GM19467 (cell line): ENCODE results near the gene CDC42.
A peak's percentile ranks its signal among the peaks of the same experiment; 100 is the strongest.
"Not testable (repeated sequence)": the region's sequence is repeated elsewhere in the genome, so short reads cannot be mapped to it uniquely, and the experiment has no call there.

Source experiments
- ATAC-seq: cut with Tn5 transposase; IDR thresholded peaks from one replicate; pipeline ENCODE4 v1.9.1; 2021; ENCODE audit warnings: mild to moderate bottlenecking, moderate library complexity; ENCODE audit not compliant: unreplicated experiment

Gene CDC42

DNA sequence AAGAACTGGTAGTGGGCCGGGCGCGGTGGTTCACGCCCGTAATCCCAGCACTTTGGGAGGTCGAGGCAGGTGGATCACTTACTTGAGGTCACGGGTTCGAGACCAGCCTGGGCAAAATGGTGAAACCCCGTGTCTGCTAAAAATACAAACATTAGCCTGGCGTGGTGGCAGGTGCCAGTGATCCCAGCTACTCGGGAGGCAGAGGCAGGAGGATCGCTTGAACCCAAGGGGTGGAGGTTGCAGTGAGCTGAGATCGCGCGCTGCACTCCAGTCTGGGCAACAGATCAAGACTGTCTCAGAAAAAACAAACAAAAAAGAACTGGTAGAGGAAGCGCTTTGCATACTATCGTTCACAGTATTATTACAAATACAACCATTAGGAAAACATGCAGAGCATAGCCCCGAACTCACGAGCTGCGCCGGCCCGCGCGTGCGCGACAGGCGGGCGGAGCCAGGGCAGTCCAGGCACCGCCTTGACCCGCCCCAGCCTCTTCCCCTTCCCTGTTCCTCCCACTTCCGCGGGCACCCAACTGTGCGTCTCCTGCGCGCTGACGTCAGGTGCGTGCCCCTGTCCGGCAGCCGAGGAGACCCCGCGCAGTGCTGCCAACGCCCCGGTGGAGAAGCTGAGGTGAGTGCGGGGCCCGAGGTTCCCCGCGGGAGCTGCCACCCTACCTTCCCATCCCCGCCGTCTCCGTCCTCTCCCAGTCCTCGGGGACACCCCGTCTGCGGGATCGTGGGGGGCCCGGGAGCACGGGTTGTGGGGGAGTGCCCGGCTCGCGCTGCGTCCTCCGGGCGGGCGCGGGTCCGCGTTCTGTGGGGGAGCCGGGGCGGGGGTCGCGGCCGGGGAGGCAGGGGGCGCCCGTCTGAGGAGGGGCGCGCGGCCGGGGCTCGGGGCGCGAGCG is at the start of gene CDC42:
Gene CDC42, plus strand, starts transcription at position 595 of the 902 bp plus-strand sequence. CDS start 25,770 bp downstream, outside the sequence.
- ATAC-seq = peak; percentile 84

DNA sequence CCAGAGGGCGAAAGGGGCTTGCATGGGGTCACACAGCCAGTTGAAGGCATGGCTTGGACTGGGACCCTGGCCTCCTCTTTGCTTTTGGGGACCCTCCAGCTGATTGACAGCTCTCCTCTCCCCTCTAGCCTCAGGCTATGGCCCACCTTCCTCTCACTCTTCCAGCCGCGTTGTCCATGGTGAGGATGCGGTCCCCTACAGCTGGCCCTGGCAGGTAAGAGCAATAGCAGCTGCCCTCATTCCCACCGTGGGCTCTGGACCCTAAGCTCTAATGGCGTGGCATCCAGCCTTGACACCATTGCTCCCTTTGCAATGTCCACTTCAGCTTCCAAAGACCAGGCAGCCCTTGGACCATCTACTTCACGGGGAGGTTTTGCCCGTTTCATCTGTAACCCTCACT is 49.6 kb upstream of the CDC42 start:
- not testable (repeated sequence) for ATAC-seq

DNA sequence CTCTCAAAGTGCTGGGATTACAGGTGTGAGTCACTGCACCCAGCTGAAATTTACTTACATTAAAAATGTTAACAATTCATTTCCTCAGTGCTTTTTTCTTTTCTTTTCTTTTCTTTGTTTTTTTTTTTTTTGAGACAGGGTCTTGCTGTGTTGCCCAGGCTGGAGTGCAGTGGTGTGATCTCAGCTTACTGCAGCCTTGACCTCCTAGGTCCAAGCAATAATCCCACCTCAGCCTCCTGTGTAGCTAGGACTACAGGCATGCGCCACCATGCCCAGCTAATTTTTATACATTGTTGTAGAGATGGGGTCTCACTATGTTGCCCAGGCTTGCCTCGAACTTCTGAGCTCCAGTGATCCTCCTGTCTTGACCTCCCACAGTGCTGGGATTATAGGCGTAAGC is 48.5 kb upstream of the CDC42 start:
- not testable (repeated sequence) for ATAC-seq

DNA sequence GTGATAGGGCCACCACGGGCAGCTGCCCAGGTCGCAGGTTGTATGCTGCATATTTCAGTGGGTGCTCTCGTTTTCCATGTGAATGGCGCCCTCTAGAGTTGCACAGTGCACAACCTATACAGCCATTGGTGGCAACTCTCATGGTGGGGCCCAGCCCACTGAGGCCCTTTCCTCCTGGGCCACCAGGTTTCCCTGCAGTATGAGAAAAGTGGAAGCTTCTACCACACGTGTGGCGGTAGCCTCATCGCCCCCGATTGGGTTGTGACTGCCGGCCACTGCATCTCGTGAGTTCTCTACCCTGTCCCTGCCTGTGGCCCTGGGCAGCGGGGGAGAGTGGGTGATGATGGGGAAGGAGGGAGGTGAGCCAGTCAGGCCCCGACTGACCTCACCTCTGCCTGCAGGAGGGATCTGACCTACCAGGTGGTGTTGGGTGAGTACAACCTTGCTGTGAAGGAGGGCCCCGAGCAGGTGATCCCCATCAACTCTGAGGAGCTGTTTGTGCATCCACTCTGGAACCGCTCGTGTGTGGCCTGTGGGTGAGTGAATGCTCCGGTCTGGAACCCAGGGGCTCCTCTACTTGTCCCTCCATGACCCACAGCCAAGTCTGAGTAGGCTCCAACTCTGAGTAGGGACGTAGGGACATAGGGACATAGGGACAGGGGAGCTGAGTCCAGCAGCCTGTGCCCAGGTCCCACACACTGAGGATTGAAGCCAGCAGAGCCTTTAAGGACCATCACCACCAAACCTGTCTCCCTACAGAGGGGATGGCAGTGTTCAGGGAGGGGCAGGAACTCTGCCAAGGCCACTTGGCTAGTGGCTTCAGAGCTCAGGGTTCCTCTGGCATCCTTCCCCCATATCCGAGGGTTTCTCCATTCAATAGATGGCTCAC is 47.0 kb upstream of the CDC42 start:
- not testable (repeated sequence) for ATAC-seq

DNA sequence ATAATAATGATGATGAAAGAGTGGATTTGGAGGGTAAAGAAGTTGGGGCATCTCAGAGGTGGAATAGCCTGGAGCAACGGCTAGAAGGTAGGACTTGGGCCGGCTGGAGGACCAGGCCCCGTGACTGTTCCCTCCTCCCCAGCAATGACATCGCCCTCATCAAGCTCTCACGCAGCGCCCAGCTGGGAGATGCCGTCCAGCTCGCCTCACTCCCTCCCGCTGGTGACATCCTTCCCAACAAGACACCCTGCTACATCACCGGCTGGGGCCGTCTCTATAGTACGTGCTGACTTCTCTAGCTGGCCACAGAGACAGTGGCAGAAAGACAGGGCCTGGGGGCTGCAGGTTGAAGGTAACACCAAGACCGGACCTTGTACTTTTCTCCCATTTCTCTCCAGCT is 45.8 kb upstream of the CDC42 start:
- not testable (repeated sequence) for ATAC-seq

DNA sequence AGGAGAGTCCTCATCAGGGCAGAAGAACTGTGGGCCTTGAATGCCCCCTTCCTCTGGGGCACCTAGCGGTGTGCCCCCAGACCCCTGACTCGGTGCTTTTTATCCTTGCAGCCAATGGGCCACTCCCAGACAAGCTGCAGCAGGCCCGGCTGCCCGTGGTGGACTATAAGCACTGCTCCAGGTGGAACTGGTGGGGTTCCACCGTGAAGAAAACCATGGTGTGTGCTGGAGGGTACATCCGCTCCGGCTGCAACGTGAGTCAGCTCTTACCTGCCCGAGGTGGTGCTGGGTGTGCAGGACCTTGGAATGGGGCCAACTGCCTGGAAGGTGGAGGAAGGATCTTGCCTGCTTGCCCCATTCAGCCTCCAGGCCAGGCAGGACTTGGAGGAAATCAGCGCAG is 45.2 kb upstream of the CDC42 start:
- ATAC-seq = not testable (repeated sequence)

DNA sequence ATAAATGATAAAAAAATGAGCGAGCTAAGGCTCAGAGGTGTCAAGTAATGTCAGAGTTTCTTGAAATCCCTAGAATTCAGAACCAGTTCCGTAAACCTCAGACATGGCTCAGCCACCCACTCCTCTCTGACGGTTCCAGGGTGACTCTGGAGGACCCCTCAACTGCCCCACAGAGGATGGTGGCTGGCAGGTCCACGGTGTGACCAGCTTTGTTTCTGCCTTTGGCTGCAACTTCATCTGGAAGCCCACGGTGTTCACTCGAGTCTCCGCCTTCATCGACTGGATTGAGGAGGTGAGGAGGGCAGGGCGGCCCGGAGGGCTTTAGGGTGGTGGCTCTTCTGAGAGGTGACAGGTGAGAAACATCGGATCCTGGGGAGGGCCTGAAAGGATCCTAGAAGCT is 42.9 kb upstream of the CDC42 start:
- not testable (repeated sequence) for ATAC-seq

DNA sequence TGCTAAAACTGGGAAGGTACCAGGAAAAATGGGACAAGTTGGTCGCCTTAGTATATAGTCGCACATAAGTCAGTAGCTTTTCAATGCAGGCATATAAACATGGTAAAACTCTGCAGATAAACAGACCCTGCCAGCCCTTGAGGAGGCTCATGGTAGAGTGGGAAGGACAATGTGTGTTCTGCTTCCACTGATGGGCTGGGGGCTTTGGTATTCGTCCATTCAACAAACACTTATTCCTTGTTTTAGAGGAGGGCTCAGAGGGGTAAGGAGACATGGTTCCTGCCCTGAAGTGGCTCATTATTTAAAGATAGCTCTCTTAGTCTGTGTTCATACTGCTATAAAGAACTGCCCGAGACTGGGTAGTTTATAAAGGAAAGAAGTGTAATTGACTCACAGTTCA is 39.8 kb upstream of the CDC42 start:
- not testable (repeated sequence) for ATAC-seq

DNA sequence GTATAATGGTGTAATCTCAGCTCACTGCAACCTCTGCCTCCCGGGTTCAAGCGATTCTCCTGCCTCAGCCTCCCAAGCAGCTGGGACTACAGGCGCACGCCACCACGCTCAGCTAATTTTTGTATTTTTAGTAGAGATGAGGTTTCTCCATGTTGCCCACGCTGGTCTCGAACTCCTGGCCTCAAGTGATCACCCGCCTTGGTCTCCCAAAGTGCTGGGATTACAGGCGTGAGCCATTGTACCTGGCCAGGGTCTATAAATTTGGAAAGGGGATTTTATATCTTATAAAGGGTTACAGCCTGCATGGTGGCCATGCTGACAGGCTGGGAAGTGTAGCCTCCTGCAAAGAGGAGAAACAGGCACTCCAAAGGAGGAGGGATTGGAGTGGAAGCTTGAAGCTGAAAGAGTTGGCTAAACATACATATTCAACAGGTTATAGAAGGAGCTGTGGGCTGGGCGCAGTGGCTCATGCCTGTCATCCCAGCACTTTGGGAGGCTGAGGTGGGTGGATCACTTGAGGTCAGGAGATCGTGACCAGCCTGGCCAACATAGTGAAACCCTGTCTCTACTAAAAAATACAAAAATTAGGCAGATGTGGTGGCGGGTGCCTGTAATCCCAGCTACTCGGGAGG is 37.8 kb upstream of the CDC42 start:
- not testable (repeated sequence) for ATAC-seq

DNA sequence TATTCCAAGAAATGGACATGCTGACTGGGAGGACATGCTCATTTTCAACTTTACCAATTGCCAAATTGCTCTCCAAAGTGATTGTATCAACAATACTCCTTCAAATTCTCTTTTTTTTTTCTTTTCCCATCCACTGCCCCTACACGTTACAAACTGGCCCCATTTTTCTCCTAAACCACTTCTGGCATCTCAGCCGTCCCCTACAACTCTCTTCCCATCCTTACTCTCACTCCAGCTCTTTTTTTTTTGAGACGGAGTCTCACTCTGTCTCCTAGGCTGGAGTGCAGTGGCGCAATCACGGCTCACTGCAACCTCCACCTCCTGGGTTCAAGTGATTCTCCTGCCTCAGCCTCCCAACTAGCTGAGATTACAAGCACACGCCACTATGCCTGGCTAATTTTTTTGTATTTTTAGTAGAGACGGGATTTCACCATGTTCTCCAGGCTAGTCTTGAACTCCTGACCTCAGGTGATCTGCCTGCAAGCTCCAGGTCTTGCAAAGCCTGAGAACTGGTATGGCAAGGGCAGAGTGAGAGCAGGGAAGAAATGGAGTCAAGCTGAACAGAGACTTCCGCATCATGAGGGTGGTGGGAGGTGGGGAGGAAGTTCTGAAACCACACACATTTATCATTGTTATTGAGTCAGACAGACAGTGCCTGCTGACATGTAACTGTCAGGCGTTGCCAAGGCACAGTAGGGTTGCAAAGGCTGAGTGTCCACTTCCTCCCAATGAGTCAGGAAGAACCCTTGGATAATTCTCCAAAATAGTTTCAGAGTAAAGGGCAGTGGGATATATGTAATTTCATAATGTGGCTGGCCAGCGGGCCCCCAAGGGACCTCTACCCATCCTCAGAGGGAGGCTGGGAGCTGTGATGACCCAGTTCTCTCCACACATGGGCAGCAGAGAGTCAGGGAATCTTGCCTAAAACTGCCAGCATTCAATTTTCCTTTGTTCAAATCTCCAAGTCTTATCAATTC is 33.6 kb upstream of the CDC42 start:
- no peak for ATAC-seq

DNA sequence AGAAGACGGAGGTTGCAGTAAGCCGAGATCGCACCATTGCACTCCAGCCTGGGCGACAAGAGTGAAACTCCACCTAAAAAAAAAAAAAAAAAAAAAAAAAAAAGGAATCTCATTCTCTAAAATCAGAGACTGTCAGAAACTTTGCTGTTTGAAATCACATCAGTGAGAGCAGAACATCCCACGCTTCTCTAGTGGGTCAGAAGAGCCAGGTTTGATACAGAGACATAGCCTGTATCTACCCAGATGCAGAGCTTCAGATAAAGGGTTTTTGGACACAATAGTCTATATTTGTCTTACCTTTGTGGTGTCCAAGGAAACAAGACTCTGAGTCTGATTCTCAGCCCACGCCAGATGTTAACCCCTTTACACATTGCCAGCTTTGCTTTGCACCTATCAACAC is 31.4 kb upstream of the CDC42 start:
- no peak for ATAC-seq

DNA sequence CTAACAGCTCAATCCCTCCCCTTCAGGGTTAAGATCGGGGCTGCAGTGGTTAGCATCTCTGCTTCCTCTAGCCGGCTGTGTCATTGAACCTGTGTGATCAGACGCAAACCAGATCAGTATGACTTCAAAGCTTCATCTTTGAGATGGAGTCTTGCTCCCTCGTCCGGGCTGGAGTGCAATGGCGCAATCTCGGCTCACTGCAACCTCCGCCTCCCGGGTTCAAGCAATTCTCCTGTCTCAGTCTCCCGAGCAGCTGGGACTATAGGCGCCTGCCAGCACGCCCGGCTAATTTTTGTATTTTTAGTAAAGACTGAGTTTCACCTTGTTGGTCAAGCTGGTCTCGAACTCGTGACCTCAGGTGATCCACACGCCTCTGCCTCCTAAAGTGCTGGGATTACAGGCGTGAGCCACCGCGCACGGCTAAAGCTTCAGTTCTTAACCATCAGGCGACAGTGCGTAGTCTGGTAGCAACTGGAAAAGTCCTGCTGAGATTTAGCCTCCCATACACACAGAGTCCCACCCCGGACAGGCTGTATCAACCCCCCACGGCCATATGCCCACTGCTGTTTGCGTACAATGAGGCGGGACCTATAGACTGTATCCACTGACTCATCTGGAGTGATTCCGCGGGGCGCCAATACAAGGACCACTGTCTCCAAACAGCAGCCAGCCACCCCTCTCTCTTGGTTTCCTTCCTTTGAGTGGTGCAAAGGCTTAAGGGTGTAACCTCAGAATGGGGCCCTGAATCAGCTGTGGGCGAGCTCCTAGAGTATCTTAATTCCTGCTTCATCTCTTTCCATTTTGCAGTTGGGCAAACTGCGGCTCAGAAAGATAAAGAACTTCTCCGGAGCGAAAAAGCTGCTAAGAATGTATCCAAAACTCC is 27.8 kb upstream of the CDC42 start:
- ATAC-seq = peak; percentile 24

DNA sequence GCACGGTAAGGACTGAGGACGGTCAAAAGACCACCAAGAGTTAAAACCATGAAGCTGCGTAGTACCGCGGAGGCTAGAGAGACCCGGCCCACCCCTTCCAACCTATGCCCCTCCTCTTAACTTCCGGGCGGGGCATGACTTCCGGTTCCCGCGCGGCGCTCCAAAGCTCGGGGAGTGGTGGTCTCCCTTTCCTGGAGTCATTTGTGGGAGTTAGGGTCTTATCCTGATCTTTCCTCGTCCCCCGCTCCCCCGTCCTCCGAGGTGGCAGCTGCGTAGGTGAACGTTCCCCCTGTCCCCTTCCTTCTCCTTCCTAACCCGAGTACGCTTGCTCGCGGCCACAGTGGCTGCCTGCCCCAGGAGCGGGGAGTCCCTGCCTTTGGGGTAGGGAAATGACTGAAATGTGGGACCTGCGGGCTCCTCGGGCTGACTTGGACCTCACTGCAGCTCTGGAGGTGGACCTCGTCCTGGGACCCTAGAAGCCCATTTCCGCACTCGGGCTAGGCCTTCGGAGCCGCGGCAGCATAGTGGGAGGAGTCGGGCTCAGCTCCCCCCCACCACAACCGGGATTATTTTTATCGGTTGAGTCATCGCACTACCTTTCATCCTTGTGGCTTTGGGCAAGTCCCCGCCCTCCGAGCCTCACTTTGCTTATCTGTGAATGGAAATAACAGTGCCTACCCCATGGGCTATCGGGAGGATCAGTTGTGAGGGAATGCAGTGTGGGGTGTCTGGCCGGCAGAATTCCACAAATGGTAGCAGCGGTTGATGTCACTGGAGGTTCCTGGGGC is 26.9 kb upstream of the CDC42 start:
- peak; percentile 69 for ATAC-seq

DNA sequence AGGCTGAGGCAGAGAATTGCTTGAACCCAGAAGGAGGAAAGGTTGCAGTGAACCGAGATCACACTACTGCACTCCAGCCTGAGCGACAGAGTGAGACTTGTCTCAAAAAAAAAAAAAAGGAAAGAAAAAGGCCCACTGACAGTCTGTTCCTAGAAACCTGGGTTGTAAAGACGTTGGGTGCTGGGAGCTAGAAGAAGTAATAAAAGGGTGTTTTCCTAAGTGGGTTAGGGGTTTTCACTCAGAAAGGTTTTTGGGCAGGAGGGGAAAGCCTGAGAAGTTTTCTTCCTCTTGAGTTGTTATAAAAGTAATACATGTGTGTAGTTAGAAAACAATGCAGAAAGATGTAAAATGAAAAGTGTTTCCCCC is 25.6 kb upstream of the CDC42 start:
- ATAC-seq = no peak

DNA sequence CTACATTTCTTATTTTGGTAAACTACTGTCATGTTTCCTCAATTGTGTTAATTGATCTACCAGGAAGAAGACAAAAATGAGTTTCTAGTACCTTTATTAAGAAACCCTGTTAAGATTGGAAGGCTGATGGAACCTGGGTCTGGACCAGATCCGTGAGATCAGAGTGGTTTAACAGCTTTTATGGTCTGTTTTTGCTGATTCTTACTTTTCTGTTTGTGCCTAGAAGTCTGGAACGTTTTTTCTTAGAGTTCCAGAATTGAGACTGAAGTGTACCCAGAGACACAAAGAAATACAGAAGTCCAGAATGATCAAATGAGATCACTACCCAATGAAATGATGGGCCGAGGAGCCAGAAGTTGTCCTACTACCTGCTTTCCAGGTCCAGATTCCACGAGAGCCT is 22.5 kb upstream of the CDC42 start:
- no peak for ATAC-seq

DNA sequence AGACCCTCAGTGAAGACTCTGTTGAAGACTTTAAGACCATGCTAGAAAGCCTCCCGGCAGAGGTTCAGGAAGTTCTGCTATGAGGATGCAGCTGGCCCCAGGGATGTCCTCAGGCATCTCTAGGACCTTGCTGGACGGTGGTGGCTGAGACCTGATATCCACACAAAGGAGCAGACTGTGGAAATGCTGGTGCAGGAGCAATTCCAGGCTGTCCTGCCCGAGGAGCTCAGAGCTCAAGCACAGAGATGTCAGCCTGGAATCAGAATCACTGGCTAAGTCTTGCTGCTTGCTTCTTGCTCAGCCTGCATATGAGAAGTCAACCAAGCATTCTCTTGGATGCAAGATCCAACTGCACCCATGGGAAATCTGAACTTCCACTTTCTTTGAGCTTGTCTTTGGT is 22.0 kb upstream of the CDC42 start:
- ATAC-seq = no peak

DNA sequence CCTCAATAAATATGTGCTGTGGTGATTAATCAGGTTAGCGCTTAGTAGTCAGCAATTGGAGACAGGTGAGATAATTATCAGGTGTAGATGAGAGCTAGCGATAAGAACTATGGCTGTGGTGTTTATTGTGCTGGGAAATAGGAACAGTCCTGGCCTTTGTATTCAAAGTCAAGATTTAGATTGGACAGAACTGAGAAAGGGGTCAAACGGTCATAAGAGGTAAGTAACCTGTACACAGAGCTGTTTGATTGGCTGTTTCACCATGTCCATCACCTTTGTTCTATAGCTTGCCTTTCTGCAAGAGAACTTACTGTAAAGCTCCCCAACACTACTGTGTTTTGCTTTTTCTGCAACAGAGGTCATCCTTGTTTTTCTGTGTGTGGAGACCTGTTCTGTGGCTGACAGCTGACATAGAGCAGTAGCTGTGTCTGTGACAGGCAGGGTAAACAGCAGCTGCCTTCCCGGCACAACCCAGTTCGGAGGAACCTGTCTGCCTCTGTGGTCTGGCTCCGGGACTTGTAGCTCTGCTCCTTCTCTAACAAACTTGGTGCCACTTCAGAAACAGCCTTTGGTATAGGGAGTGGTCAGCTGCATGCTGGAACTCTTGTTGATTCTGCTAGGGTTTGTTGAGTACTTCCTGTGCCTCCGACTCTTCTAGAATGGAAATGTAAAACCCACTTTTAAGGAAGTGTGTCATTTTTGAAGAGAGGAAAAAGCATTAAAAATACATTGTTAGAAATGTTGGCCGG is 21.1 kb upstream of the CDC42 start:
- no peak for ATAC-seq

DNA sequence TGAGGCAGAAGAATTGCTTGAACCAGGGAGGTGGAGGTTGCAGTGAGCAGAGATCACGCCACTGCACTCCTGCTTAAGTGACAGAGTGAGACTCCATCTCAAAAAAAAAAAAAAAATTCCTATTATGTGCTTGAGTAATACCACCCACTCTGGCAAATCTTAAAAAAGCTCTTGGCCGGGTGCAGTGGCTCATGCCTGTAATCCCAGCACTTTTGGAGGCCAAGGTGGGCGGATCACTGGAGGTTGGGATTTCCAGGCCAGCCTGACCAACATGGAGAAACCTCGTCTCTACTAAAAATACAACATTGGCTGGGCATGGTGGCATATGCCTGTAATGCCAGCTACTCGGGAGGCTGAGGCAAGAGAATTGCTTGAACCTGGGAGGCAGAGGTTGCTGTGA is 17.7 kb upstream of the CDC42 start:
- ATAC-seq = not testable (repeated sequence)
